T-helper 1 cell treated with Interleukin-12 subunit alpha and Interleukin-12 subunit beta and Interleukin-4 antibody, amounts not matched to agents 30 μg/mL and 1 μg/mL, for 36 hours (primary cell): ENCODE data around the gene NPAS2.

Source experiments
- H3K27ac Mint-ChIP-seq: one replicate; pipeline ENCODE4 v1.8.0; 2021; ENCODE audit warnings: mild to moderate bottlenecking, mixed read lengths
- H3K27me3 Mint-ChIP-seq: one replicate; pipeline ENCODE4 v1.8.0; 2021; ENCODE audit warnings: low read depth, mixed read lengths
- H3K36me3 Mint-ChIP-seq: one replicate; pipeline ENCODE4 v1.8.0; 2021; ENCODE audit warnings: low read depth, mixed read lengths
- H3K4me1 Mint-ChIP-seq: one replicate; pipeline ENCODE4 v1.8.0; 2021; ENCODE audit warnings: low read depth, mixed read lengths
- H3K4me3 Mint-ChIP-seq: one replicate; pipeline ENCODE4 v1.8.0; 2021; ENCODE audit warnings: mild to moderate bottlenecking, moderate library complexity, mixed read lengths
- H3K9me3 Mint-ChIP-seq: one replicate; pipeline ENCODE4 v1.8.0; 2021; ENCODE audit warnings: mixed read lengths

Gene NPAS2

DNA sequence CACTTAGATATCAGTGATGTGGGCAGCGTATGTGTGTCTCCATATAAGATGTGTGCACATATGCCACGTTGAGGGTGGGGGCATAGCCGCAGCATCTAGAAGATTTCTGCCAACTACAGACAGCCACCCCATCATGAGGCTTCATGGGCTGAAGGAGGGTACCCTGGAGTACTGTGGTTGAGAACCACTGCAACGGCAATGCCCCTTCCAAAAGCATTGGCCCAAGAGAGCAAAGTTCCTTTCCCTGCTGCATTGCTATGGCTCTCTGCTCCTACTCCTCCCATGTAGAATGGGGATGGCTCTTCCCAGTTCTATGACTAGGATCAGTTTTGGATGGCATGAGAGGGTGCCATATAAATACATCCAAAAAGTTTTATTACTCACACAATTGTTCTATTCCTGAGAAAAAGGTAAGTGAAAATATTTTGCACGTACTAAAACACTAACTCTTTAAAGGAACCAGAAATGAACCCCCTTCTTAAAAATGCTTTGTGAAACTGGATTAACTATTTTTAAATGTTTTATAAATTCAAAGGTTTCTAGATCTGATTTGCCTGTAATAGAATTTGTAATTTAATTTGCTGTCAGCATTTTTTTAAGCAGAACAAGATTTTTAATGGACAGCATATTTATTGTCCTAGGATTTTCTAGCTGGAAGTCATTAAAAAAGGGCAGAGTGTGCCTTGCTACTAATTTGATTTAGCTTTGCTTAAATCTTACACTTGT lies 177.7 kb downstream of the NPAS2 start:
- Mint-ChIP-seq H3K27ac (no peak overlapping the region), H3K27me3 (peaks cover 3% of the 10 kb centered on the region), H3K9me3 (no peaks in the 10 kb centered on the region), H3K4me3 (no peak overlapping the region), H3K4me1 (peaks cover 6% of the 10 kb centered on the region), H3K36me3 (peaks cover 3% of the 10 kb centered on the region)

GRCh38 chr2:100998235-100998573 lies 178.3 kb downstream of the NPAS2 start:
- Mint-ChIP-seq H3K4me1 (peaks cover 7% of the 10 kb centered on the region), H3K4me3 (no peak overlapping the region), H3K36me3 (peaks cover 8% of the 10 kb centered on the region), H3K27ac (no peak overlapping the region), H3K9me3 (no peaks in the 10 kb centered on the region), H3K27me3 (peaks cover 3% of the 10 kb centered on the region)

DNA sequence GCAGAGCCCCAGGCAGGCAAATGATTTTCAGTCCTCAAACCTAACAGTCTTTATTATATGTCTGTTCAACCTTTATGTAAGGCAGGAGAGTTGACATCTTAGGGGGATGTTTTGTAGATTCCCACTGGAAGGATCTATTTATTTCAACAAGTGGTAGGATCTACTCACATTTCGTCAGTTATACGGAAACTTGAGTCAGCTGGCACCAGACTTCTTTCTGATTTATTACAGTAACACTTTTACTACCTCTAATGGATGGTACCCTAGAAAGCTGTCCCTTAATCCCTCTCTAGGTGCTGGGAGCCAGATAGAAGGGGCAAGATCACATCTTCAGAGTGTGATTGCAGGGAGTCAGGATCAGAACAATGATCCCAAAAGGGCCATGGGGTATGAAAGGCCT lies 180.1 kb downstream of the NPAS2 start:
- Mint-ChIP-seq H3K27me3 (peaks cover 3% of the 10 kb centered on the region), H3K27ac (peak overlapping the region; percentile 66), H3K36me3 (peaks cover 26% of the 10 kb centered on the region), H3K9me3 (no peaks in the 10 kb centered on the region), H3K4me3 (no peak overlapping the region), H3K4me1 (peaks cover 25% of the 10 kb centered on the region)

DNA sequence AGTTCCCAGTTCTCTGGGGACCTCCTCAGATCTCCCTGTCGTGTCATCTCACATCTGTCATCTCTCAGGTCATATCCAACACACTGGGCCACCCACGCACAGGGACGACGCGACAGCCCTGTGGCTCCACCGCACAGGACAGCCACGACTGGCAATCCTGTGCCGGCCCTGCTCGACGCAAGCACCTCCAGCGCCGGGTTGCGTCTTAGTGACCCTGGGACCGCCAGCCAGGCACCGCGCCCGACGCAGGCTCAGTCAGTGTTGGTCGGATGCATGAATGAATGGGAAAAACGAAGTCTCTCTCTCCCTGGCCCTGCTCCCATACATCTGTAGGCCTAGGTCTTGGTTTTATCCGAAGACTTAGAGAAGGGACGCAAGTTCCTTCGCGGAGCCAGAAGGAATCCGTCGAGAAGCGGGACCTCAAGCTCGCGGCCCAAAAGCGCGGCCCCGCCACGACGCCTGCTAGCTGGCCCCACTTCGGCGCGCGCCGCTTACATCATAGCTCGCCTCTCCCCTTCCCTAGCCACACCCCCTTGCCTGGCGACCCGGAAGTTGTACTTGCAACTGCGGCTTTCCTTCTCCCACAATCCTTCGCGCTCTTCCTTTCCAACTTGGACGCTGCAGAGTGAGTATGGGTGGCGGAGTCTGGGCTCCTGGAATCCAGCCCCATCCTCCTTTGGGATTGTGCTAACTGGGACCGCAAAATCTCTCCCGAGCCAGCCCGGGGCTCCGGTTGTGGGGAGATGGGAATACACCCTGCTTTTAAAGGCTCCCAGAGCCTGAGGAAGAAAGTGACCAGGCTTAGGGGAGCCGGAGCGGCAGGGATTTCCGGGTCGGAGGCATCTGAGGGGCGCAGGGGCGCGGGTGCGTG lies 182.0 kb downstream of the NPAS2 start, which contains the start of gene RPL31:
RPL31 (plus strand) TSS at position 599 of the 871 bp plus-strand sequence. CDS start 413 bp downstream, outside the sequence.
- H3K4me1 Mint-ChIP-seq = peaks cover 36% of the 10 kb centered on the region
- peak within 1 kb of the TSS; percentile 88 for H3K27ac Mint-ChIP-seq
- H3K27me3 Mint-ChIP-seq = peaks cover 3% of the 10 kb centered on the region
- H3K36me3 Mint-ChIP-seq = peaks cover 41% of the 10 kb centered on the region
- peak within 1 kb of the TSS; percentile 95 for H3K4me3 Mint-ChIP-seq
- H3K9me3 Mint-ChIP-seq = no peaks in the 10 kb centered on the region

DNA sequence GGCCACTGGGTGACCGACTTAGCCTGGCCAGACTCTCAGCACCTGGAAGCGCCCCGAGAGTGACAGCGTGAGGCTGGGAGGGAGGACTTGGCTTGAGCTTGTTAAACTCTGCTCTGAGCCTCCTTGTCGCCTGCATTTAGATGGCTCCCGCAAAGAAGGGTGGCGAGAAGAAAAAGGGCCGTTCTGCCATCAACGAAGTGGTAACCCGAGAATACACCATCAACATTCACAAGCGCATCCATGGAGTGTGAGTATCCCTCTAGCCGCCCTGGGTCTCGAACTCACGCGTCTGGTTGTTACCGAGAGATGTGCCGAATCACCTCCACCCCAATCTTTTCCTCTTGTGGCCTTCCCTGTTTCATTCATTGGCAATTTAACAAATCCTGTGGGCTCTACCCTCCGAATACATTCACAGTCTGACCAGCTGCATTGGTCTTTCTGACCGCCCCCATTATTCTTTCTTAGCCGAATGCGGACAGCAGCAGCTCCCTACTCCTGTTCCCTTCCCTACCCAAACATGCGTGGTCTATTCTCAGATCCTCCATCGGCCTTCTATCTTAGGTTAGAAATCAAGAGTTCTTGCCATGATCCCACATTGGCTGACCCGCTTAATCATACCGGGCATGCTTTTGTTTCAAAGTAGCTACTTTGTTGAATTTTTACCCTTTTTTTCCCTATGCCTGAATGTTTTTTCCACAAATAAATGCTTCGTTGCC lies 182.8 kb downstream of the NPAS2 start:
- H3K27ac Mint-ChIP-seq = peak overlapping the region; percentile 88
- peaks cover 3% of the 10 kb centered on the region for H3K27me3 Mint-ChIP-seq
- H3K4me3 Mint-ChIP-seq = peak overlapping the region; percentile 95
- no peaks in the 10 kb centered on the region for H3K9me3 Mint-ChIP-seq
- H3K4me1 Mint-ChIP-seq = peaks cover 37% of the 10 kb centered on the region
- H3K36me3 Mint-ChIP-seq = peaks cover 46% of the 10 kb centered on the region

DNA sequence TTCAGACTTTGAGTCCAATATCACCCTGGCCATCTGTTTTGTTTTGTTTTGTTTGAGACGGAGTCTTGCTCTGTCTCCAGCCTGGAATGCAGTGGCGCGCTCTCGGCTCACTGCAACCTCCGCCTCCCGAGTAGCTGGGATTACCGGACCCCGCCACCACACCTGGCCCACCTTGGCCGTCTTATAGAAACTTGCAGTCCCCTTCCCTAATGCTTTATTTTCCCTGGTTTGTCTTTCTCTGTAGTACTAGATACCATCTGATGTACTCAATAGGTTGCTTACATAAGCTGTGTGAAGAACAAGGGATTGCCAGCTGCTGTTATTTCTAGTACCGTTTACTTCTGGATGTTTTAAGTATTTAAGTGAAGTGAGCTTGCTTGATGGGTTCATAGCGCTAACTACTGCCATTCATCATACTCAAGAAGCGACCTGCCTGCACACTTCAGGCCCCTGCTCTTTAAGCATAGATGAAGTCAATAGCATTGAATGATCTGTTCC lies 183.4 kb downstream of the NPAS2 start:
- Mint-ChIP-seq H3K9me3 (no peaks in the 10 kb centered on the region), H3K27ac (peak overlapping the region; percentile 88), H3K4me3 (peak overlapping the region; percentile 95), H3K4me1 (peaks cover 40% of the 10 kb centered on the region), H3K36me3 (peaks cover 50% of the 10 kb centered on the region), H3K27me3 (peaks cover 3% of the 10 kb centered on the region)

DNA sequence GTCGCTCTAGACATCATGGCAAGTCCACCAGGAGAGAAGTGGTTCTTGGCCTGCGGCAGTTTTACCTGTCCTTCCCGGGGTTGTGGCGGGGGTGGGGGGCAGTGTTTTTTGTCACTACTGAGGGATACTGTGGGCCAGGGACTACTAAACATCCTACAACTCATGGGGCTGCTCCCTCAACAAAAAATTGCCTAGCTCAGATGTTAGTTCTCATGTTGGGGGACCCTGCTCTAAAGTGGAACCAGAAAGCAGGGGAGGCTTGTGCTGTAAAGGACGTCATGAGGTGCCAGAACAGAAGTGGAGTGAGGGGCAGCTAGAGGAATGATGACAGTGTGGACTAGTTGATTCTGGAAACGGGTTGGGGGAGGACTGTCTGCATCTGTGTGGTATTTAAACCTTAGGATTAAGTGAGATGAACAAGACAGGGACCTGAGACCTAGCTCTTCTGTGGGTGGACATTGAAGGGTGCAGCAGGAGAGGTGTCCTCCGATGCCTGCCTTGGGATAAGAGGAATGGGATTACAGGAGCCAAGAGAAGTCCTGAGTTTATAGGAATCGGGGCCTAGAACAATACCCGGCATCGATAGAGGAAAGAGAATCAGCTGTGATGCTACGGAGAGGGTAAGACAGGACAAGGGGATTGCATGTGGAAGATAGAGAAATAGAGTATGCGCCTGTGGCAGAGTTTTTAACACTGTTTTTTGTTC lies 184.8 kb downstream of the NPAS2 start:
- no peaks in the 10 kb centered on the region for H3K9me3 Mint-ChIP-seq
- H3K36me3 Mint-ChIP-seq = peaks cover 55% of the 10 kb centered on the region
- H3K4me3 Mint-ChIP-seq = peak overlapping the region; percentile 95
- peaks cover 40% of the 10 kb centered on the region for H3K4me1 Mint-ChIP-seq
- H3K27ac Mint-ChIP-seq = peak overlapping the region; percentile 68
- H3K27me3 Mint-ChIP-seq = no peaks in the 10 kb centered on the region

DNA sequence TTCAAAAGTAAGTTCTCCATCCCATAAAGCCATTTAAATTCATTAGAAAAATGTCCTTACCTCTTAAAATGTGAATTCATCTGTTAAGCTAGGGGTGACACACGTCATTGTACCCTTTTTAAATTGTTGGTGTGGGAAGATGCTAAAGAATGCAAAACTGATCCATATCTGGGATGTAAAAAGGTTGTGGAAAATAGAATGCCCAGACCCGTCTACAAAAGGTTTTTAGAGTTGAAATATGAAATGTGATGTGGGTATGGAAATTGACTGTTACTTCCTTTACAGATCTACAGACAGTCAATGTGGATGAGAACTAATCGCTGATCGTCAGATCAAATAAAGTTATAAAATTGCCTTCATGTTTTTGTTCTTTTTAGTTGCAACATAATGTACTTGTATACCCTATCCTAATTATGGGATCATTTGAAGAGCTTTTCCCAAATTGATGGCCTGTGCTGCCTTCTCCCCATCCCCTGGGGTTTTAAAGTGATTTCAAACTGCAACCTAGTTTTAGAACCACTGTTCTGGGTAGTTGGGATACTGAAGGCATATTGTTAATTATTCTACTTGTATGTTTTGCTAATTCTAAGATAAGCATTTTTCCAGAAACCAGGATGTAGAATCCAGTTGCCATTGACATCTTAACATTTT lies 186.3 kb downstream of the NPAS2 start:
- Mint-ChIP-seq H3K27me3 (no peaks in the 10 kb centered on the region), H3K4me1 (peaks cover 40% of the 10 kb centered on the region), H3K4me3 (no peak overlapping the region), H3K9me3 (no peaks in the 10 kb centered on the region), H3K27ac (no peak overlapping the region), H3K36me3 (peaks cover 60% of the 10 kb centered on the region)

GRCh38 chr2:101007415-101008345 lies 187.7 kb downstream of the NPAS2 start:
- no peak overlapping the region for H3K27ac Mint-ChIP-seq
- peaks cover 41% of the 10 kb centered on the region for H3K4me1 Mint-ChIP-seq
- H3K4me3 Mint-ChIP-seq = no peak overlapping the region
- H3K27me3 Mint-ChIP-seq = no peaks in the 10 kb centered on the region
- peaks cover 64% of the 10 kb centered on the region for H3K36me3 Mint-ChIP-seq
- no peaks in the 10 kb centered on the region for H3K9me3 Mint-ChIP-seq

DNA sequence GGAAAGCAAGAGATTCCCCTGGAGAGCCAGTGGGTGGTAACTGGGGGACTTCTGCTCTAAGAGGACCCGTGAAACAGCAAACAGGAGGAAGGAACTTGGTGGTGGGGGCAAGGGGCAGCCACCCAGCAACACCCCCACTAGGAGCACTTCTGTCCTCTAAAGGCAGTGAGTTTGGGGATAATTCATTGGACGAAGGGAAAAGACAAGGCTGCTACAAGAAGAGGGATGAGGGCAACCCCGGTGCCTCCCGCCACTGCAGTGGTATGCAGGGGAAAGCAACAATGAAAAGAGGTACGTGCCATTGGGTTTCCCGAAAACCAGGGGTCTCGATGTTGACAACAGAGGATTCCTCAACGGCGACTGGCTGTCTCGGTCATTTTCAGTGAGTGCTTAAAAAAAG lies 191.2 kb downstream of the NPAS2 start:
- Mint-ChIP-seq H3K4me3 (no peak overlapping the region), H3K27me3 (no peaks in the 10 kb centered on the region), H3K9me3 (no peaks in the 10 kb centered on the region), H3K4me1 (peaks cover 15% of the 10 kb centered on the region), H3K27ac (no peak overlapping the region), H3K36me3 (peaks cover 46% of the 10 kb centered on the region)

- Mint-ChIP-seq H3K27ac (peak overlapping the region; percentile 31), H3K4me3 (no peak overlapping the region), H3K4me1 (peaks cover 13% of the 10 kb centered on the region)
Observed at GRCh38 chr2:101012054-101012705, 192.2 kb downstream of the NPAS2 start.

GRCh38 chr2:101012706-101013181 lies 192.8 kb downstream of the NPAS2 start:
- H3K27me3 Mint-ChIP-seq = no peaks in the 10 kb centered on the region
- peaks cover 12% of the 10 kb centered on the region for H3K4me1 Mint-ChIP-seq
- H3K9me3 Mint-ChIP-seq = no peaks in the 10 kb centered on the region
- peaks cover 41% of the 10 kb centered on the region for H3K36me3 Mint-ChIP-seq
- no peak overlapping the region for H3K4me3 Mint-ChIP-seq
- no peak overlapping the region for H3K27ac Mint-ChIP-seq

More at GRCh38 chr2:101012054-101012705, 192.2 kb downstream of the NPAS2 start:
- Mint-ChIP-seq H3K9me3 (no peaks in the 10 kb centered on the region), H3K36me3 (peaks cover 43% of the 10 kb centered on the region), H3K27me3 (no peaks in the 10 kb centered on the region)
